Adrenal gland (tissue), 5 donors: ENCODE measurements around the gene DEFB108B.
"Not testable (repeated sequence)": the region's sequence is repeated elsewhere in the genome, so short reads cannot be mapped to it uniquely, and the experiment has no call there.

Experiments used
- CTCF ChIP-seq, 6 experiments: fragments of 450-650 bp in 4 of 6; fragments of 200-600 bp in 2 of 6; sonication (generic) in 1 of 6; IDR thresholded peaks; 1 replicate in 5 of 6; 2 replicates in 1 of 6; pipeline versions ENCODE4 v1.5.1 to v1.8.0; 2016 to 2021; ENCODE audit warnings: antibody characterized with exemption in 6 of 6, mild to moderate bottlenecking in 2 of 6, moderate library complexity in 1 of 6
- POLR2A ChIP-seq, 2 donors: fragments of 450-650 bp; IDR thresholded peaks; one replicate each; pipeline ENCODE4 v1.6.1; 2017; ENCODE audit warnings: antibody characterized with exemption in 2 of 2, mild to moderate bottlenecking in 2 of 2, moderate library complexity in 1 of 2
- donor health status: DM: no; HTN: no; CAD: no.

DNA sequence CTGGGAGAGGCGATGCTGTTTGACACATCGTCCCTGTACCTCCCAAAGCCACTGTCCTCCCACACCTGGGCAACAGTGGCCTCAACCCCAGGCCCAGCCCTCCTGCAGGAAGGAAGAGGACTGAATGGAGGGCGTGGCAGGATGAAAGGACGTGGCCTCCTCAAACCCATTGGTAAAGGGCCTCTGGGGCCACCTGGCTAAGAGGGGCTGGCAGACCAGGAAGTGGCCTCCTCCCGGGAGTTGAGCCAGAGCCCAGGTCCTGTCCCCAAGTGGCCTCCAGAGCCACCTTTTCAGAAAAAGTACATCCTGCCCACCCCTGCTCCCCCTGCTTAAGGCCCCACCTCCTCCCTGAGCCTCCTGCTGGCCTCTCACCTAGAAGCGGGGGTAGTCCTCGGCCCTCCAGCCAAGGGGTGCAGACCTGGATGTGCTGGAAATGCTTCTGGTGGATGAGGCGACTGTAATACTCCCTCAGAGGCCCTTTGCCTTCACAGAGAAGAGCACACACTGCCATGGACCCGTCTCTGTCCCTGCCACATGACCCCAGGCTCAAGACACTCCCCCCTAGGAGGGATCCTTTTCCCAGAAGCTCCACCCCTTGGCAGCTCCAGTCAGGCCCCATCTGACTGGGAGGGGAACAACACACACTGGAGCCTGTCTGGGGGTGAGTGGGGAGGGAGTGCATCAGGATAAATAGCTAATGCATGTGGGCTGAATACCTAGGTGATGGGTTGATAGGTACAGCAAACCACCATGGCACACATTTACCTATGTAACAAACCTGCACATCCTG, 28.6 kb upstream of the DEFB108B start:
- not testable (repeated sequence) for TF ChIP-seq CTCF, POLR2A (IDR thresholded peaks at IDR 0.05)
